Panc1 (cell line): ENCODE results near the gene FAM217A.

Source experiments
- CTCF ChIP-seq: fragments of 450-650 bp; IDR thresholded peaks from 2 replicates; pipeline ENCODE4 v1.5.1; 2017; ENCODE audit warnings: mild to moderate bottlenecking
- POLR2AphosphoS5 ChIP-seq: IDR thresholded peaks from 2 replicates; pipeline ENCODE4 v1.6.1; 2012; ENCODE audit warnings: mild to moderate bottlenecking, low read depth, low read length, moderate library complexity
- TCF7L2 ChIP-seq: IDR thresholded peaks from 2 replicates; pipeline ENCODE4 v1.6.1; 2011; ENCODE audit warnings: mild to moderate bottlenecking, low read depth, low read length, inconsistent platforms

- no peak for TF ChIP-seq POLR2AphosphoS5
- no peak for TF ChIP-seq CTCF
- TF ChIP-seq TCF7L2, result no peak
Measured at GRCh38 chr6:4021854-4022695, 56.9 kb downstream of the FAM217A start.
